Body of pancreas (tissue), 4 donors: ENCODE results near the gene MTX1.

Experiments used
- CTCF ChIP-seq, 7 experiments: fragments of 450-650 bp in 4 of 7; fragments of 200-600 bp in 3 of 7; sonication (generic) in 3 of 7; IDR thresholded peaks; one replicate each; pipeline ENCODE4 v1.5.1; 2016 to 2019; ENCODE audit warnings: antibody characterized with exemption in 7 of 7
- POLR2A ChIP-seq, 3 donors: fragments of 450-650 bp; IDR thresholded peaks; one replicate each; pipeline ENCODE4 v1.6.1; 2016; ENCODE audit warnings: antibody characterized with exemption in 3 of 3, mild to moderate bottlenecking in 2 of 3

GRCh38 chr1:155160128-155160527 is 48.4 kb upstream of the MTX1 start:
- no peak for TF ChIP-seq CTCF (IDR thresholded peaks at IDR 0.05)
- TF ChIP-seq POLR2A (IDR thresholded peaks at IDR 0.05) = no peak
